ENCODE results near the gene FANCM. TPM values are rescaled to one million over a fixed set of nuclear protein-coding genes. Genes with fewer than 3 reads are reported as not detected.

The FANCM gene
- total RNA-seq, 2 donors from 2014 or later: 7.9 to 8.9 TPM

Other genes starting within 250 kb of the FANCM start
- gene KLHL28, start 174.0 kb upstream of the FANCM start, total RNA-seq: 10 to 100 TPM; 53.3 to 59.2 TPM
- gene TOGARAM1, start 173.7 kb upstream of the FANCM start, total RNA-seq: 10 to 100 TPM; 16.8 to 17.4 TPM
- 10 to 100 TPM; 62.7 to 65.5 TPM for gene PRPF39, start 51.8 kb upstream of the FANCM start, total RNA-seq
- gene FKBP3, start 1.4 kb upstream of the FANCM start, total RNA-seq: 10 to 100 TPM; 30.1 to 31.4 TPM
- 10 to 100 TPM; 35.2 to 53.8 TPM for gene MIS18BP1, start 117.3 kb downstream of the FANCM start, total RNA-seq